HG02678 (cell line): ENCODE results near the gene B3GNT8.
"Not testable (repeated sequence)": the region's sequence is repeated elsewhere in the genome, so short reads cannot be mapped to it uniquely, and the experiment has no call there.

Source experiments
- ATAC-seq: cut with Tn5 transposase; IDR thresholded peaks from one replicate; pipeline ENCODE4 v1.9.1; 2021; ENCODE audit warnings: mild to moderate bottlenecking, moderate library complexity; ENCODE audit not compliant: unreplicated experiment

B3GNT8 gene

DNA sequence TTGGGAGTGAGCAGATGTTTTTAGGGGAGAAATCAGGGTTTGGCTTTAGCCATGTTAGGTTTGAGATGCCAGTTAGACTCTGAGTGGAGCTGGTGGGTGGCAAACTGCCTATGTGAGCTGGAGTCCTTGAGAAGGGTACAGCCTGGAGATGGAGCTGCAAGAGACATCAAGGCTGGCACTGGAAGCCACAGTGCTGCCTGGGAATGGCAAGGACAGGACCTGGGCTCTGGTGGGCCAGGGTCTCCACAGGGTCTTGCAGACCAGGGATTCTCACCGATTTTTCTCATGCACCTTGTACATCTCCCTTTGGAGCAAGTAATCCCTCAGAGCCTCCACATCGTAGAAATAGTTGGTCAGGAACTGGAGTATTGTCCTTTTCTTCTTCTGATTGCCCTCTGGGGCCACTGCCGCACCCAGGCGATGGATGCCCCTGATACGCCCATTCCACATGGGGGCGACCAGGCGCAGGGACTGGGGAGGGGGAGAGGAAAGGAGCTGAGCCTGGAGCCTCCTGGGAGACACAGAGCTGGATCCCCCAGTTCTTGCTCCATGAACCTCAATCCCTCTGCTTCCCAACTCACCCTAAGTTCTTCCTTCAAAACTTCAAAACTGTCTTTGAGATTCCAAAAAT is 10.9 kb upstream of the B3GNT8 start:
- no peak for ATAC-seq

- ATAC-seq = no peak
Measured at GRCh38 chr19:41436674-41436951, 9.4 kb upstream of the B3GNT8 start.

DNA sequence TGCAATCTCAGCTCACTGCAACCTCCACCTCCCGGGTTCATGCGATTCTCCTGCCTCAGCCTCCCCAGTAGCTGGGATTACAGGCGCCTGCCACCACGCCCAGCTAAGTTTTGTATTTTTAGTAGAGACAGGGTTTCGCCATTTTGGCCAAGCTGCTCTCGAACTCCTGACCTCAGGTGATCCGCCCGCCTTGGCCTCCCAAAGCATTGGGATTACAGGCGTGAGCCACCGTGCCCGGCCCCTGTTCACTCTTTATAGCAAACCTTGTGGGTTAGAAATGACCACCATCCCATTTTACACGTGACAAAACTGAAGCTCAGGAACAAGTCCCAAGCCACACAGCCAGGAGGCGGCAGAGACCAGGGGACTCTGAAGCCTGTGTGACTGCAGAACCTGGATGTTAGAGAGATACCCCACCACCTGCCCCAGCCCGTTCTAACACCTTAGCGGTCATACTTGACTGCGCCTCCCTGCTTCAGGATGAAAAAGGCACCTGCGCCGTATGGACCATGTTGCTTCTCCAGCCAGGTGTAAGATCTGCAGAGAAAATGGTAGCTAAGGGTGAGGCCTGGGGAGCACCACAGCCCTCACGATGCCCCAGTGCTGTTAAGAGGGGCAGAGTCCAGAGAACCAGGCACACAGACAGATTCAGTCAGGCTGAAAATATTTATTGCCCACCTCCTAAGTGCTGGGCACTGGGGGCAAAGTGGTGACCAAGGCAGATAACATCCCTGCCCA is 8.9 kb upstream of the B3GNT8 start:
- ATAC-seq = no peak

DNA sequence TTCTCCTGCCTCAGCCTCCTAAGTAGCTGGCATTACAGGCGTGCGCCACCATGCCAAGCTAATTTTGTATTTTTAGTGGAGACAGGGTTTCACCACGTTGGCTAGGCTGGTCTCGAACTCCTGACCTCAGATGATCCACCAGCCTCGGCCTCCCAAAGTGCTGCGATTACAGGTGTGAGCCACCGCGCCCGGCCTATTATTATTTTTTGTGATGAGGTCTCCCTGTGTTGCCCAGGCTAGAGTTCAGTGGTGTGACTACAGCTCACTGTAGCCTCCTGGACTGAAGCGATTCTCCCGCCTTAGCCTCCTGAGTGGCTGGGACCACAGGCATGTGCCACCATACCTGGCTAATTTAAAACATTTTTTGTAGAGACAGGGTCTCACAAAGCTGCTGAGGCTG is 8.2 kb upstream of the B3GNT8 start:
- not testable (repeated sequence) for ATAC-seq

DNA sequence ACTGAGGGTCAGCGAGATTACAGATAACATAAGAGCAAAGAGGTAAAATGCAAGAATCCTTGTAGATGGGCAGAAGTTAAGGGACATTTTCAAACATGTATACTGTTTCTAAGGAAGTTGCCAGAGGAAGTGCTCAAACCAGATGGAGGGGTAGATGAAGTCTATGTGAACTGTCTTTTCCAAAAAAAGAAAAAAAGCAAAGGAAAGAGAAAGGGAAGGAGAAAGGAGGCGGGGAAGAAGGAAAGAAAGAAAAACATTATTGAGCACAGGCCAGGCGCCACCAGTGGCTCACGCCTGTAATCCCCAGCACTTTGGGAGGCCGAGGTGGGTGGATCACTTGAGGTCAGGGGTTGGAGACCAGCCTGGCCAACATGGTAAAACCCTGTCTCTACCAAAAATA is 7.3 kb upstream of the B3GNT8 start:
- ATAC-seq = no peak

DNA sequence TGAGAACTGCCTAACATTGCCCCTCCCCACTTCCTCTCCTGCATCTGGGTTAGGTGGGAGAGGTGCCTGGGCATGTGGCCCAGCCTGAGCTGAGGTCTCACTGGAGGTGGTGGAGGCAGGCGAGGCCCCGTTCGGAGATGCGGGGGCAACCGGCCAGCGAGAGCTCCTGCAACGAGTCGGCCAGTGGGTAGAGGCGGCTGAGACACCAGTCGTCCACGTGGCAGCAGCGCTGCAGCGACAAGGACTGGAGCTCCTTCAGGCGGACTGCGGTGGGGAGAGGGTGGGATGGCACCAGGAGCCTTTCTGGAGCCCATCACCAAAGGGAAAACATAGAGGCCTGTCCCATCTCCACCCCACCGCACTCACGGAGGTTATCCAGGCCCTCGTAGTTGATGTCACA is 6.0 kb upstream of the B3GNT8 start:
- ATAC-seq = no peak

DNA sequence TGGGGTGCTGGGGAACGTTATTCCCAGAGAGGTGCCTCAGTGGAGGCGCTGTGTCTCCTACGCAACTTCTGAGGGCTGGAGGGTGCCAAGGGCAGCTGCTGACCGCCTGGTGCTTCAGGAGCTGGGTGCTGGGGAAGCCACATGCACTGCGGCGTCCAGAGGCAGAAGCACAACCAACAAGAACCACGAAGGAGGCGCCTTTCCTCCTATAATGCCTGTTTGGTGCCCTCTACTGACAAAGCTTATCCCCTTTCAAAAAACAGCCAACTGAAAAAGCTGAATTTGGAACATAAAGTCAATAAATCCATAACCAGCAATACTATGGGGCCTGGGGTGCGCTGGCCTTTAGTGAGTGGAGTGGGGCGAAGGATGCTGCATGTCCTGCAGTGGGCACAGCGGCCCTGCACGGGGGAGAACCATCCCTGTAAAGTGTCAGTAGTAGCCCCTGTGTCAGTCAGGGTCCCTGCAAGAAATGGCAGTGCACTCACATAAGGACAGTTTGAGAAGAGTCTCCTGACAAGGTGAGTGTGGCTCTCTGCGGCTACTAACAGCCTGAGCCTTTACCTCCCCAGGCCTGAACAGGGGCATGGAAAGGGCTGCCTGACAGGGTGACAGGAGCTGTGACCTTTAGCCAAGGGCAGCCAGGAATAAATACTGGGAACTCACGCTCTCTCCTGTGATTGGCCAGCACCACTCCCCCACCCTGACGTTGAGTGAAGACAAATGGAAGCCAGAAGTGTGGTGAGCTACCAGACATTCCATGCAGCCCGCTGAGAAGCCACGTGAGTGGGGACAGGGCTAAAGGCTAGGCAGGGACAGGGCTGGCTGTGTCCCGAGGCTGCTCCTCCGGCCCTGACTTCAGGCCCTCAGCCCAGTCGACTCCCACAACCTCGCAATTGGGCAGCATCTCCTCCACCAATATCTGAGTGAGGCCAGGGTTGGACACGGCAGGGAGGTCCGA is 4.5 kb upstream of the B3GNT8 start:
- ATAC-seq = no peak

GRCh38 chr19:41430922-41431321 is 3.7 kb upstream of the B3GNT8 start:
- ATAC-seq = no peak

- no peak for ATAC-seq
Measured at GRCh38 chr19:41428481-41428859, 1.3 kb upstream of the B3GNT8 start.

- no peak for ATAC-seq
Measured at GRCh38 chr19:41427647-41428480, 690 bp upstream of the B3GNT8 start.

GRCh38 chr19:41426116-41426841 is 895 bp downstream of the B3GNT8 start:
- ATAC-seq = no peak

DNA sequence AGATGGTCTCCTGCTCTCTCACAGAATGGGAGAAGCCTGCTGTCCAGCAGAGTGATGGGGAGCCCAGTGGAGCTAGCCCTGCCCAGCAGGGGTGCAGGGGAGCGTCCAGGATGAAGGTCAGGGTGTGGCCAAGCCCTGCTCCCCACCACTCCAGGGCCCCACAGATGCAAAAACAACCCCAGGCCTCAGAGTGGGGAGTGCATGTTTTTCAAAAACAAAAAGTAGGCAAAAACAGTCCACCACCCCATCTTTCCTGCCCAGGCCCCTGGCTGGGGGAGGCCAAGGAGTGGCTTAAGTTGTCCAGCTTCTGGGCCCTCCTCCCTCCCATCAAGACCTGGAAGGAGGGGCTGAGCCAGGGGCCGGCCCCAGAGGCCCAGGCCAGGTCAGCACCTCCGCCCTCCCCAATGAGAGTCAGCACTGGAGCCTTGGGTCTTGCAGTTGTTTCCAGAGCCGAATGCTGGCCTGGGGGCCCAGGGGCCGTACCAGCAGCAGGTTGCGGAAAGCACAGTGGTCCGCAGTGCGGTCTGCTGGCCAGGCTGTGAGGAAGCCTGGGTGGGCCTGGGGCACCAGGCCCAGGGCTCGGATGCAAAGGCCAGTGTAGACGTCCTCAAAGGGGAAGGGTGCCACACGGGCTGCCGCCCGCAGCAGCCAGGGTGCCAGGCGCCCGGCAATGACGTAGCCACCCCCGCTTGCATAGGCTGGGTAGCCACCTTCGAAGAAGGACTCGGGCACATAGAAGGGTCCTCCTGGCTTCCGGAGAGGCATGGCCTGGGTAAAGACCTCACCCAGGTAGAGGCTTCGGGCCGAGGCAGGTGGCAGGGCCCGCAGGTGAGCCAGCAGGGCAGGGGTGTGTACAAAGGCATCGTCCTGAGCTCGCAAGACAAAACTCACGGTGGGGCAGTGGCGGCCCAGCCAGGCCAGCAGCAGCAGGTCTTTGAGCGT is 1.7 kb downstream of the B3GNT8 start:
- no peak for ATAC-seq

- no peak for ATAC-seq
Measured at GRCh38 chr19:41424335-41425173, 2.6 kb downstream of the B3GNT8 start.

- ATAC-seq = no peak
Measured at GRCh38 chr19:41422955-41423354, 4.2 kb downstream of the B3GNT8 start.

- ATAC-seq = no peak
Measured at GRCh38 chr19:41422456-41422855, 4.7 kb downstream of the B3GNT8 start.

- ATAC-seq = no peak
Measured at GRCh38 chr19:41421973-41422372, 5.2 kb downstream of the B3GNT8 start.

DNA sequence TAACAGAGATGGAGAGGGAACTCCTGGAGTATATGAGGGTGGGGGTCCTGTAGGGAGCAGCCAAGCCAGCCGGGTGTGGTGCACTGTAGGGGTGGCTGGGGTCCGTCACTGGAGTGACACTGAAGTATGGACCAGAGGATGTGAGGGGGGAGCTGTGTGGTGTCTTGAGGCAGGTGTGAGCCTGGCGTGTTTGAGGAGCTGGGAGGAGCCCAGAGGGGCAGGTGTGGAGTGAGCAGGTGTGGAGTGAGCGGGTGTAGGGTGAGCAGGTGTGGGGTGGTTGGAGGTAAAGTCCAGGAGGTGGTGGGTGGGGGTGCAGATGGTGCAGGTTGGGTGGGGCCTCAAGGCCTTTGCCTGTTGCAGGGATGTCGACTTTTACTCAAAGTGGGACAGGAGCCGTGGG is 5.9 kb downstream of the B3GNT8 start:
- no peak for ATAC-seq

- ATAC-seq = no peak
Measured at GRCh38 chr19:41420101-41420880, 6.9 kb downstream of the B3GNT8 start.
